Stimulated activated CD4-positive, alpha-beta T cell treated with anti-CD3 and anti-CD28 coated beads, Interleukin-2, amount 100 ng/mL, for 4 hours (primary cell): ENCODE data around the gene TFAP2A.
A peak's percentile ranks its signal among the peaks of the same experiment; 100 is the strongest.

Experiments
- DNase-seq: peaks from one replicate; pipeline ENCODE4 v3.0.0-alpha.2; 2020; ENCODE audit warnings: low read depth

TFAP2A gene

DNA sequence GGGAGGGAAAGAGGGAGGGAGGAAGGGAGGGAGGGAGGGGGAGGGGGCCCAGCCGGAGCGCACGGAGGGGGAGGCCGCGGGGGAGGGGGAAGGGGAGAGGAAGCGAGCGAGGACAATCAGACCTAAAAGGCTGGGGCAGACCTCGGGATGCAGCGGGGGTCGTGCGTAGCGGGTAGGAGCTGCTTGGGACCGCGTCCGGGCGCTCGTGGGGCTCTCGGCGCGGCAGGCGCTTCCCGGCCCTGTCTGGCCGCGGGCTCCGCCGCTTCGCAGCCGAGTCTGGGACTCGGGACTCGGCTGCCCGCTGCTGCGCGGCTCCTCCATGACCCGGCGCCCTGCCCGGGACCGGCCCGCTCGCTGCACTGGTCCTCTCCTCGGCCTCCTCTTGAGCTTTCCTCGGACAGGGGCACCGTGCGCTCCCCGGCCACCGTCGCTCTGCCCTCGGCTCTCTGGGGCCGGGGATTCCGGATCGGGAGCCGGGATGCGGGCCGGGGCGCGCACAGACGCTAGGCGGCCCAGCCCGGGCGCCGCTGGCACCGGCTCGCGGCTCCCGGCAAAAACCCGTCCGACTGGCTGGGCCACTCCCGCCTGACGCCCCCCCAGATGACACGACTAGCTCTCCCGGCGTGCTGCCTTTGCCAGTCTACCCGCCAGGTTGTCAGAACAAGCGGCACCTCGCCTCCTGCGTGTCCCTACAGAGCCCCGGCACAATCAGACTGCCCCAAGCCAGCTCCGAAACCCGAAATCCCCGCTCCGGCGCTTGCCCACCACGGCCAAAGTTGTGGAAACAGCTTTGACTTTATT lies 2.2 kb downstream of the TFAP2A start:
- DNase-seq, result no peak

GRCh38 chr6:10411971-10412460 lies 2.9 kb downstream of the TFAP2A start:
- DNase-seq, result peak; percentile 39

GRCh38 chr6:10411131-10411970 lies 3.5 kb downstream of the TFAP2A start:
- DNase-seq, result no peak

- DNase-seq, result no peak
Measured at GRCh38 chr6:10410207-10411050, 4.4 kb downstream of the TFAP2A start.

- DNase-seq, result no peak
Measured at GRCh38 chr6:10409731-10410206, 5.1 kb downstream of the TFAP2A start.

DNA sequence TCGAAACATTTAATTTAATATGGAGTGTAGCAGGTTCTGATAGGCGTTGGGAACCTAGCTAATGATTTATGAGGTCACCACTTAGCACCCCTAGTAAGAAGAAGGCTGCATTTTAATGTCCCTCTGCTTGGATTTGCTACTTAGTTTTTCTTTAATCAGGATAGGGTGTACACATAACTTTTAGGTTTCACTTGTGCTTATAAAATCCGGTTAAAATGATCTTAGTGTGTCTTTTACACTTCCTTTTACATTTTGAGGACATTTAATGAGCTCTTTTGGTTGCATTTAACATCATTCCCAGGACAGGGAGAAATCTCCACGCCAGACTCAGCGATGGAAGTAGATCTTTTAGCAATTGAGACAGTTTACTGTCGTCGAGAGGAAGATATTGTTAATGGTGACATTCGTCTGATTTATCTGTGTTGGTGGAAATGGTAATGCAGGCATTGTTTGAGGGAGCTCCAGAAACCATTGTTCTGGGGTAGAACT lies 5.6 kb downstream of the TFAP2A start:
- DNase-seq, result no peak

- no peak for DNase-seq
Measured at GRCh38 chr6:10408457-10408856, 6.4 kb downstream of the TFAP2A start.

GRCh38 chr6:10407674-10408054 lies 7.2 kb downstream of the TFAP2A start:
- no peak for DNase-seq

- DNase-seq, result no peak
Measured at GRCh38 chr6:10407018-10407673, 7.7 kb downstream of the TFAP2A start.

DNA sequence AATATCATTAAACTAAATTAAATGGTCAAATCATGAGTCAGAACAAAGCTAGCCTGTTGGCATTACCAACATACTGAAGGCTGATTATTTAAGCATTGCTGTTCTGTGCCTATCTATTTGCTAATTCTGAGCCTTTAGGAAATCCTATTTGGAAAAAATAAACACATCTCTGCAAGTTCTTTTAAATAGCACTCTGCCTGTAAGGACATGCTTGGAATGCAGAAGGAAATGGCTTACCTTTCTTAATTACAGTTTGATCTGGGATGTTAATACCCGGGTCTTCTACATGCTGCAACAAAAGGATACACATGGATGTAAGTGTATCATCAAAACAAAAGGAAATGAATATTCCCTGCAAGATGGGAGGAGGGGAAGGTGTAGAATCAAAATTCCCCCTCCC lies 8.3 kb downstream of the TFAP2A start:
- DNase-seq, result no peak

DNA sequence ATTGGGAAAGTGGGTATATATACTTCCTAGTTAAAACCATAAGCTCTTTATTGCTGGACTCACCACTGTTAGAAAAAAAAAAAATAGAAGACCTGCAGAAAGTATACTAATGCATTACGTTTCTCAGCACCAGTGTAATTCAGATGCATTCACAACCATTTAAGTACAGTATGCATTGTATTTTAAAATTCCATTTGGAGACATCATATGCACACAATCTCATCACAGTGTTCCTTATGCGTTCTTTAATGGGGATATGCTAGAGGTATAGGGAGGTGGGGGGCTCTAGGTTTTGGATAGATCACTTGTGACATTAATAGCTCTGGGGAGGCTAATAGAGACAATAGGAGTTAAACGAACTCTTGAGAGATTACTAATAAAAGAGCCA lies 9.4 kb downstream of the TFAP2A start:
- no peak for DNase-seq

- no peak for DNase-seq
Measured at GRCh38 chr6:10404799-10405512, 9.9 kb downstream of the TFAP2A start.

GRCh38 chr6:10404107-10404798 lies 10.6 kb downstream of the TFAP2A start:
- peak; percentile 78 for DNase-seq

DNA sequence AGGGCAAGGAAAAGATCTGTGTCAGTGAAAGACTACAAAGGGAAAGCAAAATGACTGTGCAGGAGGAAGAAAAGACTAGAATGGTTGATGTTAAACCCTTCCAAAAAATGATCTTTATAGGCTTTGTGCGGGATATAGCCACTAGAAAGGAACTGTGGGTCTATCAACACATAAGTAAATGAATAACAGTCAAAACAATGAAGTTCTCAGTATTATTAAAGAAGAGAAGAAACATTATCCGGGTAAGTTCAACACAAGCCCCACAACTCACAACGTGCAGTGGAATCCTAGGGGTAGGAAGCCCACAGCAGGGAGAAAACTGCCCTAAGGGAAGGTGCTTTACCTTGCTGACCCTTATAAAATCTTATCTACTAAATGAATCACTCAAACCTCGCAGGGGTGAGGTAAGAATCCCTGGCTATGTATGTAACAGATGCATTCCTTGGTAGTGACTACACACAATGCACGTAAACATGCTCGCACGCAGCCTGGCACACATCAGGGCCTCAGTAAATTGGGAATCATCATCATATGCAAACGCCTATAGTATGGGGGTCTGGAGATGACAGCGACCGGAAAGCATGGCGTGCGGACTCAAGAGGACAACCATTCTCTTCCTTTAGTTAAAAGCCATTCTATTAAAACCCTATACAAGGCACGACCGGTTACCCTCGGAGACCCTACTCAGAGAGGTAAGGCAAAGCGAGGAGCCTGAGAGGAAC lies 11.3 kb downstream of the TFAP2A start:
- DNase-seq, result no peak

GRCh38 chr6:10402648-10403311 lies 12.1 kb downstream of the TFAP2A start:
- DNase-seq, result no peak

GRCh38 chr6:10401632-10402223 lies 13.1 kb downstream of the TFAP2A start:
- DNase-seq, result no peak

GRCh38 chr6:10401004-10401536 lies 13.8 kb downstream of the TFAP2A start:
- DNase-seq, result no peak

DNA sequence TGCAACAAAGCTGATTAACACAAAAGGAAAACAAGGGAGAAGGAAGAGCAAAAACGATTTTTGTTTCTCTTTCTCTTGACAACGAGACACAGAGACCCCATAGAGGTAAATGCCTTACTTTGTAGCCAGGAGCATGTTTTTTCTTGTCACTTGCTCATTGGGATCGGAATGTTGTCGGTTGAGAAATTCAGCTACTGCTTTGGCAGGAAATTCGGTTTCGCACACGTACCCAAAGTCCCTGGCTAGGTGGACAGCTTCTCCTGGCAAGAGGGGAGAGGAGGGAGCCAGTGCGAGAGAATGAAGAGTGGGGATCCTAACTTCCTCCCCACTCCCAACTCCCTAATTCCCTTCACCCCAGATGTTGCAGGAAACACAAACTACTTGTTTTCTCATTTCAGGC lies 14.5 kb downstream of the TFAP2A start:
- DNase-seq, result no peak
